ENCODE measurements around the gene EGR2.

The EGR2 gene

DNA sequence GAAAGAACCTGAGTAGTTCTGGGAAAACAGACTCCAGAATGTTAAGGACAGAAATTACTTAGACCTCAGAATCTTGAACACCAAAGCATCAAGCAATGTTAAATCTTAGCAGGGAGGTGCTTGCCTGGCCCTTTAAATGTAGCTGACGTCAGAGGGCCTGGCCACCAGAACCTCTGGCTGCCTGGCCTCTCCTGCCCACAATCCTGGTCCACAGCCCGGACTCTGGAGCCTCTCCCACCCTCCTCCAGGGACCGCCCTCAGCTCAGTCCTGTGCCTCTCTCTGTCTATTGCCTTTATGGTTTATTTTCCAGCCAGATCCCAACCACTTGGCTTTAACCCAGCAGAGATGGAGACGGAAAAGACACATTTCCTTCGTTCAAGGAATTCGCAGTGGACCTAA is 42.2 kb upstream of the EGR2 start:
- no peak overlapping the region for H2BK15ac ChIP-seq (ENCODE audit: low read depth, poor library complexity, severe bottlenecking)
- no peak overlapping the region for H2BK120ac ChIP-seq (ENCODE audit: low read depth, low read length)
- WGBS, result 29% methylated on average over 3 of the region's 6 CpGs
- no peak overlapping the region for H2BK12ac ChIP-seq (ENCODE audit: low read length in 2 of 2)
- no peak overlapping the region for H3K27ac ChIP-seq (ENCODE audit: low read length, poor library complexity, severe bottlenecking)
- H3K23ac ChIP-seq (ENCODE audit: low read length in 2 of 2), result no peak overlapping the region
- no peaks in the 10 kb centered on the region for H3K4me1 ChIP-seq (ENCODE audit: control insufficient read depth, insufficient read depth, low read depth, low read length)
- DNase-seq, result no peak
- H3K14ac ChIP-seq (ENCODE audit: low read length in 2 of 2), result no peak overlapping the region
- no peak overlapping the region for H3K4ac ChIP-seq (ENCODE audit: low read depth in 1 of 2, low read length in 2 of 2)
- H3K27me3 ChIP-seq (ENCODE audit: control insufficient read depth in 1 of 2, insufficient read depth in 1 of 2, low read length in 2 of 2), result peaks cover 0 to 8% of the 10 kb centered on the region in 2 experiments
- no peak overlapping the region for H2AFZ ChIP-seq (ENCODE audit: low read depth, low read length)
- no peak overlapping the region for H4K8ac ChIP-seq (ENCODE audit: low read length)
- H4K91ac ChIP-seq (ENCODE audit: low read length), result no peak overlapping the region
- H3K36me3 ChIP-seq (ENCODE audit: control insufficient read depth in 1 of 2, insufficient read depth in 2 of 2, low read depth in 1 of 2, low read length in 2 of 2), result no peaks in the 10 kb centered on the region
- H3K9me3 ChIP-seq (ENCODE audit: control insufficient read depth, low read length), result no peaks in the 10 kb centered on the region
- H3K4me3 ChIP-seq (ENCODE audit: insufficient read depth in 1 of 2, low read depth in 1 of 2, low read length in 2 of 2), result no peak overlapping the region
- no peak overlapping the region for H2AK5ac ChIP-seq (ENCODE audit: low read length, severe bottlenecking)
- no peaks in the 10 kb centered on the region for H3K79me1 ChIP-seq (replicated peaks; ENCODE audit: low read length, poor library complexity, severe bottlenecking)
- H2BK5ac ChIP-seq (ENCODE audit: low read depth, low read length, poor library complexity, severe bottlenecking), result no peak overlapping the region
- H3K18ac ChIP-seq (ENCODE audit: low read depth in 1 of 2, low read length in 2 of 2), result no peak overlapping the region
- H3K9ac ChIP-seq (ENCODE audit: low read length), result peak overlapping the region; percentile 15
- H3K4me2 ChIP-seq (ENCODE audit: low read length, poor library complexity, severe bottlenecking), result no peak overlapping the region

- WGBS, result 59% methylated on average over 4 of the region's 4 CpGs
- no peak overlapping the region for H3K4me3 ChIP-seq (ENCODE audit: insufficient read depth in 1 of 2, low read depth in 1 of 2, low read length in 2 of 2)
- H3K79me1 ChIP-seq (replicated peaks; ENCODE audit: low read length, poor library complexity, severe bottlenecking), result no peaks in the 10 kb centered on the region
These were observed 39.9 kb upstream of the EGR2 start for GRCh38 chr10:62856021-62856420.

DNA sequence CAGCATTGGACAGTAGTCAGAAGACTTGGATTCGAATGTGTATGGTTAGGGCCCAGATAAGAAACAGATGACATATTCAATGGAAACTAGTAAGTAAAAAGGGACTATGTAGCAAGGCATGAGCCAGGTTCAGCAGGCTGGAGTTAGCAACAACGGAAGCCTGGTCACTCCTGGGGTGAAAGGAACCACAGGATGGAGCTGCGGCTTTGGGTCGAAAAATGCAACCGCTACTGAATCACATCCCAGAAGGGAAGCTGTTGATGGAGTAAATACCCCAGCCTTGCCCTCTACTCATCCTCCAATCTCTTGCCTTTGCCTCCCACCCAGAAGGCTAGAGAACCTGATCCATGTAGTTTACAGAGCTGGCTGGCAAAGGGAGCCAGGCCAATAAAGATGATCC is 37.5 kb upstream of the EGR2 start:
- Histone ChIP-seq H2AK5ac (ENCODE audit: low read length, severe bottlenecking) (no peak overlapping the region), H3K4me2 (ENCODE audit: low read length, poor library complexity, severe bottlenecking) (no peak overlapping the region), H3K18ac (ENCODE audit: low read depth in 1 of 2, low read length in 2 of 2) (no peak overlapping the region), H3K14ac (ENCODE audit: low read length in 2 of 2) (no peak overlapping the region), H2BK12ac (ENCODE audit: low read length in 2 of 2) (no peak overlapping the region), H3K4ac (ENCODE audit: low read depth in 1 of 2, low read length in 2 of 2) (no peak overlapping the region), H3K4me3 (ENCODE audit: insufficient read depth in 1 of 2, low read depth in 1 of 2, low read length in 2 of 2) (no peak overlapping the region), H3K9me3 (ENCODE audit: control insufficient read depth, low read length) (peaks cover 1% of the 10 kb centered on the region), H3K9ac (ENCODE audit: low read length) (no peak overlapping the region), H4K91ac (ENCODE audit: low read length) (no peak overlapping the region), H3K27ac (ENCODE audit: low read length, poor library complexity, severe bottlenecking) (no peak overlapping the region), H3K4me1 (ENCODE audit: control insufficient read depth, insufficient read depth, low read depth, low read length) (no peaks in the 10 kb centered on the region), H2BK5ac (ENCODE audit: low read depth, low read length, poor library complexity, severe bottlenecking) (no peak overlapping the region), H3K36me3 (ENCODE audit: control insufficient read depth in 1 of 2, insufficient read depth in 2 of 2, low read depth in 1 of 2, low read length in 2 of 2) (no peaks in the 10 kb centered on the region), H2AFZ (ENCODE audit: low read depth, low read length) (no peak overlapping the region), H2BK15ac (ENCODE audit: low read depth, poor library complexity, severe bottlenecking) (no peak overlapping the region), H2BK120ac (ENCODE audit: low read depth, low read length) (no peak overlapping the region), H3K27me3 (ENCODE audit: control insufficient read depth in 1 of 2, insufficient read depth in 1 of 2, low read length in 2 of 2) (peaks cover 0 to 10% of the 10 kb centered on the region in 2 experiments), H3K23ac (ENCODE audit: low read length in 2 of 2) (no peak overlapping the region), H4K8ac (ENCODE audit: low read length) (no peak overlapping the region), H3K79me1 (replicated peaks; ENCODE audit: low read length, poor library complexity, severe bottlenecking) (no peaks in the 10 kb centered on the region)
- no peak for DNase-seq
- WGBS, result 85% methylated on average over 5 of the region's 5 CpGs

More at GRCh38 chr10:62856021-62856420, 39.9 kb upstream of the EGR2 start:
- no peaks in the 10 kb centered on the region for H3K9me3 ChIP-seq (ENCODE audit: control insufficient read depth, low read length)
- no peak overlapping the region for H2AK5ac ChIP-seq (ENCODE audit: low read length, severe bottlenecking)
- no peak overlapping the region for H3K23ac ChIP-seq (ENCODE audit: low read length in 2 of 2)
- no peak overlapping the region for H3K9ac ChIP-seq (ENCODE audit: low read length)
- H3K36me3 ChIP-seq (ENCODE audit: control insufficient read depth in 1 of 2, insufficient read depth in 2 of 2, low read depth in 1 of 2, low read length in 2 of 2), result no peaks in the 10 kb centered on the region
- H3K27ac ChIP-seq (ENCODE audit: low read length, poor library complexity, severe bottlenecking), result no peak overlapping the region
- no peaks in the 10 kb centered on the region for H3K4me1 ChIP-seq (ENCODE audit: control insufficient read depth, insufficient read depth, low read depth, low read length)
- no peak overlapping the region for H3K4me2 ChIP-seq (ENCODE audit: low read length, poor library complexity, severe bottlenecking)
- H4K8ac ChIP-seq (ENCODE audit: low read length), result no peak overlapping the region
- H2AFZ ChIP-seq (ENCODE audit: low read depth, low read length), result no peak overlapping the region
- H4K91ac ChIP-seq (ENCODE audit: low read length), result no peak overlapping the region
- DNase-seq, result no peak
- H3K18ac ChIP-seq (ENCODE audit: low read depth in 1 of 2, low read length in 2 of 2), result no peak overlapping the region
- no peak overlapping the region for H2BK120ac ChIP-seq (ENCODE audit: low read depth, low read length)
- H2BK15ac ChIP-seq (ENCODE audit: low read depth, poor library complexity, severe bottlenecking), result no peak overlapping the region
- H2BK5ac ChIP-seq (ENCODE audit: low read depth, low read length, poor library complexity, severe bottlenecking), result no peak overlapping the region
- no peak overlapping the region for H3K14ac ChIP-seq (ENCODE audit: low read length in 2 of 2)
- no peak overlapping the region for H2BK12ac ChIP-seq (ENCODE audit: low read length in 2 of 2)
- no peak overlapping the region for H3K4ac ChIP-seq (ENCODE audit: low read depth in 1 of 2, low read length in 2 of 2)
- H3K27me3 ChIP-seq (ENCODE audit: control insufficient read depth in 1 of 2, insufficient read depth in 1 of 2, low read length in 2 of 2), result peaks cover 0 to 4% of the 10 kb centered on the region in 2 experiments

- Histone ChIP-seq H3K4me3 (ENCODE audit: insufficient read depth in 1 of 2, low read depth in 1 of 2, low read length in 2 of 2) (no peak overlapping the region), H3K4me1 (ENCODE audit: control insufficient read depth, insufficient read depth, low read depth, low read length) (no peaks in the 10 kb centered on the region), H2AFZ (ENCODE audit: low read depth, low read length) (no peak overlapping the region), H3K36me3 (ENCODE audit: control insufficient read depth in 1 of 2, insufficient read depth in 2 of 2, low read depth in 1 of 2, low read length in 2 of 2) (no peaks in the 10 kb centered on the region), H3K14ac (ENCODE audit: low read length in 2 of 2) (no peak overlapping the region), H2BK15ac (ENCODE audit: low read depth, poor library complexity, severe bottlenecking) (no peak overlapping the region), H3K9me3 (ENCODE audit: control insufficient read depth, low read length) (peaks cover 7% of the 10 kb centered on the region), H3K4ac (ENCODE audit: low read depth in 1 of 2, low read length in 2 of 2) (no peak overlapping the region), H3K79me1 (replicated peaks; ENCODE audit: low read length, poor library complexity, severe bottlenecking) (no peaks in the 10 kb centered on the region), H2BK120ac (ENCODE audit: low read depth, low read length) (no peak overlapping the region), H3K27ac (ENCODE audit: low read length, poor library complexity, severe bottlenecking) (no peak overlapping the region), H4K91ac (ENCODE audit: low read length) (no peak overlapping the region), H3K23ac (ENCODE audit: low read length in 2 of 2) (no peak overlapping the region), H4K8ac (ENCODE audit: low read length) (no peak overlapping the region), H3K18ac (ENCODE audit: low read depth in 1 of 2, low read length in 2 of 2) (no peak overlapping the region), H2BK5ac (ENCODE audit: low read depth, low read length, poor library complexity, severe bottlenecking) (no peak overlapping the region), H3K9ac (ENCODE audit: low read length) (no peak overlapping the region), H3K27me3 (ENCODE audit: control insufficient read depth in 1 of 2, insufficient read depth in 1 of 2, low read length in 2 of 2) (peaks cover 0 to 10% of the 10 kb centered on the region in 2 experiments), H3K4me2 (ENCODE audit: low read length, poor library complexity, severe bottlenecking) (no peak overlapping the region), H2AK5ac (ENCODE audit: low read length, severe bottlenecking) (no peak overlapping the region), H2BK12ac (ENCODE audit: low read length in 2 of 2) (no peak overlapping the region)
- WGBS, result 72% methylated on average over 6 of the region's 6 CpGs
- DNase-seq, result no peak
These were observed 37.0 kb upstream of the EGR2 start for GRCh38 chr10:62852961-62853702.
